ENCODE measurements around the gene CAMK2D.

The CAMK2D gene

GRCh38 chr4:113762186-113763028, 869 bp upstream of the CAMK2D start:
- peak; percentile 90 for DNase-seq

GRCh38 chr4:113760795-113761619, 531 bp downstream of the CAMK2D start:
- DNase-seq: peak; percentile 18

GRCh38 chr4:113760094-113760794, 1.3 kb downstream of the CAMK2D start:
- DNase-seq: no peak

- DNase-seq: no peak
Observed at GRCh38 chr4:113759696-113760093, 1.8 kb downstream of the CAMK2D start.

- no peak for DNase-seq
Observed at GRCh38 chr4:113758372-113758771, 3.2 kb downstream of the CAMK2D start.

GRCh38 chr4:113757486-113757885, 4.1 kb downstream of the CAMK2D start:
- DNase-seq: no peak

GRCh38 chr4:113756005-113756410, 5.5 kb downstream of the CAMK2D start:
- no peak for DNase-seq

- DNase-seq: no peak
Observed at GRCh38 chr4:113750734-113751133, 10.8 kb downstream of the CAMK2D start.

GRCh38 chr4:113750296-113750695, 11.2 kb downstream of the CAMK2D start:
- DNase-seq: no peak

- no peak for DNase-seq
Observed at GRCh38 chr4:113749178-113749577, 12.4 kb downstream of the CAMK2D start.

- no peak for DNase-seq
Observed at GRCh38 chr4:113747949-113748348, 13.6 kb downstream of the CAMK2D start.

- no peak for DNase-seq
Observed at GRCh38 chr4:113745711-113746110, 15.8 kb downstream of the CAMK2D start.

GRCh38 chr4:113744667-113745240, 16.8 kb downstream of the CAMK2D start:
- no peak for DNase-seq

- DNase-seq: no peak
Observed at GRCh38 chr4:113743690-113744089, 17.8 kb downstream of the CAMK2D start.

GRCh38 chr4:113742643-113743042, 18.9 kb downstream of the CAMK2D start:
- no peak for DNase-seq

GRCh38 chr4:113741956-113742355, 19.6 kb downstream of the CAMK2D start:
- no peak for DNase-seq

- DNase-seq: no peak
Observed at GRCh38 chr4:113740857-113741379, 20.6 kb downstream of the CAMK2D start.

- DNase-seq: no peak
Observed at GRCh38 chr4:113739197-113739596, 22.3 kb downstream of the CAMK2D start.

GRCh38 chr4:113738251-113738650, 23.3 kb downstream of the CAMK2D start:
- no peak for DNase-seq

GRCh38 chr4:113733685-113734084, 27.9 kb downstream of the CAMK2D start:
- no peak for DNase-seq

- no peak for DNase-seq
Observed at GRCh38 chr4:113732967-113733527, 28.5 kb downstream of the CAMK2D start.

- no peak for DNase-seq
Observed at GRCh38 chr4:113730467-113731216, 30.9 kb downstream of the CAMK2D start.

All from NCI-H774 (cell line).